Thymus (tissue), 11 donors: Measurements from ENCODE around the gene RACGAP1. TPM values are rescaled to one million over a fixed set of nuclear protein-coding genes. Genes with fewer than 3 reads are reported as not detected.

Experiments
- DNase-seq, 9 donors: peaks; one replicate each; pipeline ENCODE4 v3.0.0-alpha.2; 2013; ENCODE audit warnings: low spot score in 9 of 9, low read depth in 6 of 9, missing footprints in 1 of 9
- H3K27ac ChIP-seq, 2 donors: one replicate each; pipeline ENCODE4 v1.5.1; 2013; ENCODE audit warnings: control low read depth in 1 of 2, low read depth in 1 of 2, low read length in 1 of 2, mild to moderate bottlenecking in 1 of 2, moderate library complexity in 1 of 2
- H3K27me3 ChIP-seq, 2 donors: one replicate each; pipeline ENCODE4 v1.5.1; 2013; ENCODE audit warnings: low read length in 1 of 2; ENCODE audit not compliant: control insufficient read depth in 2 of 2, insufficient read depth in 1 of 2
- H3K36me3 ChIP-seq, 2 donors: one replicate each; pipeline ENCODE4 v1.5.1; 2013; ENCODE audit warnings: low read length in 1 of 2, mild to moderate bottlenecking in 1 of 2, moderate library complexity in 1 of 2; ENCODE audit not compliant: control insufficient read depth in 2 of 2, insufficient read depth in 2 of 2
- H3K4me1 ChIP-seq, 2 donors: one replicate each; pipeline ENCODE4 v1.5.1; 2013; ENCODE audit warnings: low read length in 2 of 2; ENCODE audit not compliant: control insufficient read depth in 2 of 2, insufficient read depth in 2 of 2
- H3K4me3 ChIP-seq, 2 donors: one replicate each; pipeline ENCODE4 v1.5.1; 2013; ENCODE audit warnings: low read length in 2 of 2, control low read depth in 1 of 2, mild to moderate bottlenecking in 1 of 2
- H3K9me3 ChIP-seq, 2 donors: one replicate each; pipeline ENCODE4 v1.5.1; 2013; ENCODE audit warnings: low read length in 1 of 2, mild to moderate bottlenecking in 1 of 2; ENCODE audit not compliant: control insufficient read depth in 2 of 2, insufficient read depth in 1 of 2
- WGBS: extraction: QIAGEN DNeasy Blood & Tissue Kit; methylation state at CpG from one replicate; pipeline ENCODE4 v1.1.7; 2013; 5-methylcytosine and 5-hydroxymethylcytosine counted together
- polyA plus RNA-seq: library from polyadenylated mRNA; stranded (reverse); fragments of 200-250 nt; gene quantifications from one replicate; pipeline ENCODE4 v1.2.3, GENCODE V29; 2013
- total RNA-seq: library from RNA; stranded (reverse); fragments of 120-200 nt; gene quantifications from one replicate; pipeline ENCODE4 v1.2.4, GENCODE V29; 2013
- donor health status: healthy.

The RACGAP1 gene
- total and polyA plus RNA-seq, 2 donors, result 9.2 to 50.1 TPM

DNA sequence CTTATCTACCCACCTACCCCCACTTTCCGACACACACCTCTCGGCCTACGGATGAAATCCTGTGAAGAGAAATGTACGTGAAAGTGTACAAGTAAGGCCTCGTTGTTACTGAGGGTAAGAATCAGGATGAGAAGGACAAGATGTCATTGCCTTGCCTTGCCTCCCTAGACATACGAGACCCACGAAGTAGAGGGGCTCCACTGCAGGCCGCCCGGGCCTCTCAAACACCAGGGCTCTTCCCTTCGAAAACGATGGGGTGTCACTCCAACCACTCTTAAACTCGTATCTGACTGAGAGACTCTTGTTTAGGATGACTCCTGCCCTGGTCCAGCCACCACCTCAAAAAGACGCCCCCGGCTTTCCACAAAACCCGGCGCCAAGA lies 498 bp downstream of the RACGAP1 start:
- peak in 5 of 9 donors; percentile 20 to 46 (median 23) for DNase-seq
- 4% methylated on average over 16 of the region's 16 CpGs for WGBS
- H3K27ac ChIP-seq, result peak overlapping the region; percentile 71 to 83
- H3K27me3 ChIP-seq, result no peaks in the 10 kb centered on the region
- H3K4me1 ChIP-seq, result peaks cover 3 to 16% of the 10 kb centered on the region in 2 donors
- H3K36me3 ChIP-seq, result no peaks in the 10 kb centered on the region
- no peaks in the 10 kb centered on the region for H3K9me3 ChIP-seq
- peak overlapping the region; percentile 72 to 79 for H3K4me3 ChIP-seq

DNA sequence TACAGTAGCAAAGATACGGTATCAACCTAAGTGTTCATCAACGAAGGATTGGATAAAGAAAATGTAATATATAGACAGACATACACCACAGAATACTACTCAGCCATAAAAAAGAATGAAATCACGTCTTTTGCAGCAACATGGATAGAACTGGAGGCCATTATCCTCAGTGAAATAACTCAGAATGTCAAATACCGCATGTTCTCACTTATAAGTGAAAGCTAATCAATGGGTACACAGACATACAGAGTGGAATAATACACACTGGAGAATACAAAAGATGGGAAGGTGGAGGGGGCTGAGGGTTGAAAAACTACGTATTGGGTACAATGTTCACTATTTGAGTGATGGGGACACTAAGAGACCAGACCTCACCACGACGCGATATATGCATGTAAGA lies 1.1 kb downstream of the RACGAP1 start:
- H3K36me3 ChIP-seq, result no peaks in the 10 kb centered on the region
- H3K4me1 ChIP-seq, result peaks cover 3 to 16% of the 10 kb centered on the region in 2 donors
- no peaks in the 10 kb centered on the region for H3K27me3 ChIP-seq
- peak overlapping the region in 1 of 2 donors; percentile 79 for H3K4me3 ChIP-seq
- no peak for DNase-seq
- H3K27ac ChIP-seq, result peak overlapping the region in 1 of 2 donors; percentile 83
- WGBS, result 91% methylated on average over 8 of the region's 8 CpGs
- no peaks in the 10 kb centered on the region for H3K9me3 ChIP-seq

- no peaks in the 10 kb centered on the region for H3K27me3 ChIP-seq
- H3K36me3 ChIP-seq, result no peaks in the 10 kb centered on the region
- DNase-seq, result no peak
- H3K4me3 ChIP-seq, result no peak overlapping the region
- H3K4me1 ChIP-seq, result peaks cover 3 to 16% of the 10 kb centered on the region in 2 donors
- 100% methylated on average over 1 of the region's 1 CpG for WGBS
- no peaks in the 10 kb centered on the region for H3K9me3 ChIP-seq
- no peak overlapping the region for H3K27ac ChIP-seq
These were observed 2.4 kb downstream of the RACGAP1 start for GRCh38 chr12:50022903-50023302.

DNA sequence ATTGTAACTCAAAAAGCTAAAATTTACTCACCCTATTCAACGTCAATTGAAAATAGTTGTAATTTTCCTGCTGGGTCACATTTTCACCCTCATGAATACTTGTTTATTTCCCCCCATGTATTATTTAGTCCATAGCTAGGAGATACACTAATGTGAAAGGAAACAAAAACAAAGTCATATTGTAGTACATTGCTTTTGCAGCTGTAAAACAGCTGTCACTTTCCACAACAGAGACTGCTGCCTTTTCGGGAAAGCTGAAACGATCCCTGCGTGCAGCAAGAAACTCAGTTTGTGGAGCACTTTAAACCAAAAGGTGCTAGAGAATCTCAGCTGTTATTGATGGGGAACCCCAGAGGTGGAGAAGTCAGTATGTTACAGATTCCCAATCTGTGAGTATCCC lies 4.3 kb downstream of the RACGAP1 start:
- H3K27me3 ChIP-seq, result no peaks in the 10 kb centered on the region
- H3K4me3 ChIP-seq, result no peak overlapping the region
- H3K4me1 ChIP-seq, result peaks cover 3 to 15% of the 10 kb centered on the region in 2 donors
- DNase-seq, result no peak
- 97% methylated on average over 4 of the region's 4 CpGs for WGBS
- H3K27ac ChIP-seq, result no peak overlapping the region
- H3K36me3 ChIP-seq, result peaks cover 0 to 14% of the 10 kb centered on the region in 2 donors
- no peaks in the 10 kb centered on the region for H3K9me3 ChIP-seq

GRCh38 chr12:50019524-50019923 lies 5.8 kb downstream of the RACGAP1 start:
- Histone ChIP-seq H3K27me3 (no peaks in the 10 kb centered on the region), H3K36me3 (peaks cover 8 to 22% of the 10 kb centered on the region in 2 donors), H3K27ac (no peak overlapping the region), H3K9me3 (no peaks in the 10 kb centered on the region), H3K4me1 (peaks cover 3 to 6% of the 10 kb centered on the region in 2 donors), H3K4me3 (no peak overlapping the region)
- WGBS, result 86% methylated on average over 2 of the region's 2 CpGs
- no peak for DNase-seq

GRCh38 chr12:50018968-50019367 lies 6.3 kb downstream of the RACGAP1 start:
- no peak overlapping the region for H3K27ac ChIP-seq
- WGBS, result 98% methylated on average over 2 of the region's 2 CpGs
- DNase-seq, result no peak
- H3K36me3 ChIP-seq, result peaks cover 10 to 28% of the 10 kb centered on the region in 2 donors
- H3K9me3 ChIP-seq, result no peaks in the 10 kb centered on the region
- H3K4me1 ChIP-seq, result peaks cover 0 to 4% of the 10 kb centered on the region in 2 donors
- no peaks in the 10 kb centered on the region for H3K27me3 ChIP-seq
- H3K4me3 ChIP-seq, result no peak overlapping the region

DNA sequence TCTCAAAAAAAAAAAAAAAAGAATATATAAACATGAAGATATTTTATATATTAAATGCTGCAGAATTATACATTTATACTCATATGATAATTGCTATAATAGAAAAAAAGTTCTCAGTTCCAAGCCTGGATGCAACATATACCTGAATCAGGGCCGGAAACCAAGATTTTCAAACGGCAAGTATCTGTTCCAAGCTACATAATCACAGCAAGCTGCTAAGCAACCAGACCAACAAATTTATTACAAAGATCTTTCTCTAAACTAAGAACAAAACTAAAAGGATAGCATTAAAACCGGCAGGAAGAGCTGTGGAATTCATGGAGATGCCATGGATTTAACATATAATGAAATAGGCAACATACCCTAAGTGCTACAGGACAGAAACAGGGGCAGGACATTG lies 7.1 kb downstream of the RACGAP1 start:
- no peak for DNase-seq
- Histone ChIP-seq H3K4me1 (no peaks in the 10 kb centered on the region), H3K9me3 (no peaks in the 10 kb centered on the region), H3K36me3 (peaks cover 10 to 36% of the 10 kb centered on the region in 2 donors), H3K4me3 (no peak overlapping the region), H3K27ac (no peak overlapping the region), H3K27me3 (no peaks in the 10 kb centered on the region)
- WGBS, result 94% methylated on average over 3 of the region's 3 CpGs

DNA sequence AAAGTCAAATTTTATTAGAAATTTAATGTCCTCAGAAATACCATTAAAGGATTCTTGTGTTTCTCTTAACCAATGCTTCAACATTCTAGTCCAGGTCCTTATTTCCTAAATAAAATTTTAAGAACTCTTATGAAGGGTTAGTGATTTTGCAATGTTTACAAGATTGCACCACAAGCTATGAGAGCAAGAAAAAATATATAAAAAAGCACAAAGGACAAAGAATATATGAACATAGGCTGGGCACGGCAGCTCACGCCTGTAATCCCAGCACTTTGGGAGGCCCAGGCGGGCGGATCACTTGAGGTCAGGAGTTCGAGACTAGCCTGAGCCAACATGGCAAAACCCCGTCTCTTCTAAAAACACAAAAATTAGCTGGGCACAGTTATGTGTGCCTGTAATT lies 7.7 kb downstream of the RACGAP1 start:
- Histone ChIP-seq H3K9me3 (no peaks in the 10 kb centered on the region), H3K27me3 (no peaks in the 10 kb centered on the region), H3K27ac (no peak overlapping the region), H3K4me3 (no peak overlapping the region), H3K4me1 (no peaks in the 10 kb centered on the region), H3K36me3 (peaks cover 10 to 38% of the 10 kb centered on the region in 2 donors)
- DNase-seq, result no peak
- WGBS, result 98% methylated on average over 6 of the region's 6 CpGs

GRCh38 chr12:50016501-50017475 lies 8.5 kb downstream of the RACGAP1 start:
- no peaks in the 10 kb centered on the region for H3K27me3 ChIP-seq
- 97% methylated on average over 10 of the region's 10 CpGs for WGBS
- H3K27ac ChIP-seq, result no peak overlapping the region

More at GRCh38 chr12:50016501-50017475, 8.5 kb downstream of the RACGAP1 start:
- DNase-seq, result no peak
- H3K4me3 ChIP-seq, result no peak overlapping the region
- peaks cover 10 to 38% of the 10 kb centered on the region in 2 donors for H3K36me3 ChIP-seq
- H3K9me3 ChIP-seq, result no peaks in the 10 kb centered on the region
- H3K4me1 ChIP-seq, result no peaks in the 10 kb centered on the region
